Upper lobe of left lung (tissue), 4 donors: ENCODE results near the gene TMPRSS12.

ENCODE experiments used
- POLR2A ChIP-seq, 4 donors: fragments of 450-650 bp; IDR thresholded peaks; one replicate each; pipeline ENCODE4 v1.5.1; 2016 to 2017; ENCODE audit warnings: antibody characterized with exemption in 4 of 4, mild to moderate bottlenecking in 2 of 4
- POLR2AphosphoS5 ChIP-seq, 2 donors: sonication (generic); formaldehyde crosslinking; IDR thresholded peaks; one replicate each; pipeline ENCODE4 v1.5.1; 2017; ENCODE audit warnings: antibody characterized with exemption in 2 of 2
- TF ChIP-seq, protein P1 (sequence below), 6 experiments: fragments of 450-650 bp in 4 of 6; fragments of 200-600 bp in 2 of 6; sonication (generic) in 2 of 6; IDR thresholded peaks; one replicate each; pipeline ENCODE4 v1.5.1; 2016 to 2019; ENCODE audit warnings: antibody characterized with exemption in 6 of 6

DNA sequence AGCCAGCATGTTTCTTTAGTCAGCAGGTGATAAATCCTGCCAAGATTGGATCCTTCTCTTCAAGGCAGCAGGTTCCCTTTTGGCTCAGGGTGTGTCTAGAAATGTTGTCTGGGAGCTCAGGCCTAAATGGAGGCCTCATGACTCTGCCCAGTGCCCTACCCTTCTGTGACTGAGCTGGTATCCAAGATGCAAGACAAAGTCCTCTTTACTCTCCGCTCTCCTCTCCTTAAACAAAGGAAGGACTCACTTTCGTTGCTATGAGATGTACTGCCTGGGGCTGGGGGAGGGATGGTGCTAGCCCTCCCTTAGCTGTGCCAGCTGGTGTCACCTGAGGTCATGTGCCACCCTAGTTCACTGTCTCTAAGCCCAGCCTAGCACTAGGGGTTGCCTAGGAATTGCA, 13.8 kb upstream of the TMPRSS12 start:
- TF ChIP-seq, protein P1, sequence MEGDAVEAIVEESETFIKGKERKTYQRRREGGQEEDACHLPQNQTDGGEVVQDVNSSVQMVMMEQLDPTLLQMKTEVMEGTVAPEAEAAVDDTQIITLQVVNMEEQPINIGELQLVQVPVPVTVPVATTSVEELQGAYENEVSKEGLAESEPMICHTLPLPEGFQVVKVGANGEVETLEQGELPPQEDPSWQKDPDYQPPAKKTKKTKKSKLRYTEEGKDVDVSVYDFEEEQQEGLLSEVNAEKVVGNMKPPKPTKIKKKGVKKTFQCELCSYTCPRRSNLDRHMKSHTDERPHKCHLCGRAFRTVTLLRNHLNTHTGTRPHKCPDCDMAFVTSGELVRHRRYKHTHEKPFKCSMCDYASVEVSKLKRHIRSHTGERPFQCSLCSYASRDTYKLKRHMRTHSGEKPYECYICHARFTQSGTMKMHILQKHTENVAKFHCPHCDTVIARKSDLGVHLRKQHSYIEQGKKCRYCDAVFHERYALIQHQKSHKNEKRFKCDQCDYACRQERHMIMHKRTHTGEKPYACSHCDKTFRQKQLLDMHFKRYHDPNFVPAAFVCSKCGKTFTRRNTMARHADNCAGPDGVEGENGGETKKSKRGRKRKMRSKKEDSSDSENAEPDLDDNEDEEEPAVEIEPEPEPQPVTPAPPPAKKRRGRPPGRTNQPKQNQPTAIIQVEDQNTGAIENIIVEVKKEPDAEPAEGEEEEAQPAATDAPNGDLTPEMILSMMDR (IDR thresholded peaks at IDR 0.05) = no peak
- no peak for TF ChIP-seq POLR2AphosphoS5 (IDR thresholded peaks at IDR 0.05)
- no peak for TF ChIP-seq POLR2A (IDR thresholded peaks at IDR 0.05)
